HG02678 (cell line): ENCODE data around the gene APBA2.
"Not testable (repeated sequence)": the region's sequence is repeated elsewhere in the genome, so short reads cannot be mapped to it uniquely, and the experiment has no call there.

ENCODE experiments used
- ATAC-seq: cut with Tn5 transposase; IDR thresholded peaks from one replicate; pipeline ENCODE4 v1.9.1; 2021; ENCODE audit warnings: mild to moderate bottlenecking, moderate library complexity; ENCODE audit not compliant: unreplicated experiment

Gene APBA2

GRCh38 chr15:28876845-28877185 is 9.0 kb upstream of the APBA2 start:
- ATAC-seq = no peak

GRCh38 chr15:28878209-28878608 is 7.6 kb upstream of the APBA2 start:
- no peak for ATAC-seq

GRCh38 chr15:28879551-28879950 is 6.2 kb upstream of the APBA2 start:
- ATAC-seq = no peak

GRCh38 chr15:28880680-28881079 is 5.1 kb upstream of the APBA2 start:
- ATAC-seq = no peak

GRCh38 chr15:28881170-28881569 is 4.6 kb upstream of the APBA2 start:
- no peak for ATAC-seq

GRCh38 chr15:28881600-28881999 is 4.2 kb upstream of the APBA2 start:
- ATAC-seq = no peak

GRCh38 chr15:28884151-28884940 is 1.4 kb upstream of the APBA2 start:
- ATAC-seq = no peak

- ATAC-seq = no peak
Measured at GRCh38 chr15:28885128-28885629, 595 bp upstream of the APBA2 start.

GRCh38 chr15:28886431-28887338 is 911 bp downstream of the APBA2 start:
- ATAC-seq = no peak

- ATAC-seq = no peak
Measured at GRCh38 chr15:28887339-28888174, 1.8 kb downstream of the APBA2 start.

GRCh38 chr15:28888302-28888894 is 2.6 kb downstream of the APBA2 start:
- no peak for ATAC-seq

- ATAC-seq = no peak
Measured at GRCh38 chr15:28888900-28889299, 3.1 kb downstream of the APBA2 start.

GRCh38 chr15:28889346-28889745 is 3.6 kb downstream of the APBA2 start:
- no peak for ATAC-seq

GRCh38 chr15:28889871-28890270 is 4.1 kb downstream of the APBA2 start:
- not testable (repeated sequence) for ATAC-seq

GRCh38 chr15:28890291-28890690 is 4.5 kb downstream of the APBA2 start:
- not testable (repeated sequence) for ATAC-seq

GRCh38 chr15:28890711-28891495 is 5.1 kb downstream of the APBA2 start:
- ATAC-seq = no peak

- no peak for ATAC-seq
Measured at GRCh38 chr15:28891588-28891987, 5.8 kb downstream of the APBA2 start.

- no peak for ATAC-seq
Measured at GRCh38 chr15:28892789-28893610, 7.2 kb downstream of the APBA2 start.

GRCh38 chr15:28894631-28895030 is 8.9 kb downstream of the APBA2 start:
- ATAC-seq = no peak
